Ishikawa (cell line): ENCODE data around the gene PLCB4.

Experiments used
- CREB1 ChIP-seq: IDR thresholded peaks from 2 replicates; pipeline ENCODE4 v1.6.1; 2012; ENCODE audit warnings: low read depth
- EP300 ChIP-seq: IDR thresholded peaks from 2 replicates; pipeline ENCODE4 v1.6.1; 2012; ENCODE audit warnings: borderline replicate concordance
- RAD21 ChIP-seq: IDR thresholded peaks from 2 replicates; pipeline ENCODE4 v1.6.1; 2012; ENCODE audit warnings: low read depth
- TAF1 ChIP-seq: IDR thresholded peaks from 2 replicates; pipeline ENCODE4 v1.6.1; 2012; ENCODE audit warnings: low read depth, mild to moderate bottlenecking
- ZBTB7A ChIP-seq: IDR thresholded peaks from 2 replicates; pipeline ENCODE4 v1.6.1; 2012; ENCODE audit warnings: low read depth
- TF ChIP-seq, protein P1 (sequence below): IDR thresholded peaks from 2 replicates; pipeline ENCODE4 v1.6.1; 2012
- TF ChIP-seq, protein P2 (sequence below): IDR thresholded peaks from 2 replicates; pipeline ENCODE4 v1.6.1; 2012; ENCODE audit warnings: low read depth, mild to moderate bottlenecking
- TF ChIP-seq, protein P3 (sequence below): IDR thresholded peaks from 2 replicates; pipeline ENCODE4 v1.6.1; 2012

DNA sequence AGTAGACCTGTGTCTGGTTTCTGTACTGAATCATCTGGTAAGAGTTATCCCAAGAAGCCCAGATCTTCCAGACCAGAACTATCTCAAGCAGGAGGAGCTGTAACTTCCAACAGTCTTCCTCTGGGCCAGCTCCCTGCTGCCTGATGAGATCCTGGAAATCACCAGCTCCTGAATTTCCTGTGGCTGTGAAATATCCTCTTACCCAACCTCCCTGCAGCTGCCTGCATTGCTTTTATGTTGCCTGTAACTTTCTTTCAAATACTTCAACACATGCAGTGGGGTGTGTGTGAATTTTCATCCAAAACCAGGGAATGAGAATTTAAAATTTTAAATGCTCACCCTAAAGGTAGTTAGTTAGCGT is 285.0 kb downstream of the PLCB4 start:
- TF ChIP-seq ZBTB7A (no peak), TAF1 (no peak), EP300 (no peak), CREB1 (no peak), RAD21 (no peak)
- TF ChIP-seq, protein P1, sequence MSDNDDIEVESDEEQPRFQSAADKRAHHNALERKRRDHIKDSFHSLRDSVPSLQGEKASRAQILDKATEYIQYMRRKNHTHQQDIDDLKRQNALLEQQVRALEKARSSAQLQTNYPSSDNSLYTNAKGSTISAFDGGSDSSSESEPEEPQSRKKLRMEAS, result no peak
- TF ChIP-seq, protein P2, sequence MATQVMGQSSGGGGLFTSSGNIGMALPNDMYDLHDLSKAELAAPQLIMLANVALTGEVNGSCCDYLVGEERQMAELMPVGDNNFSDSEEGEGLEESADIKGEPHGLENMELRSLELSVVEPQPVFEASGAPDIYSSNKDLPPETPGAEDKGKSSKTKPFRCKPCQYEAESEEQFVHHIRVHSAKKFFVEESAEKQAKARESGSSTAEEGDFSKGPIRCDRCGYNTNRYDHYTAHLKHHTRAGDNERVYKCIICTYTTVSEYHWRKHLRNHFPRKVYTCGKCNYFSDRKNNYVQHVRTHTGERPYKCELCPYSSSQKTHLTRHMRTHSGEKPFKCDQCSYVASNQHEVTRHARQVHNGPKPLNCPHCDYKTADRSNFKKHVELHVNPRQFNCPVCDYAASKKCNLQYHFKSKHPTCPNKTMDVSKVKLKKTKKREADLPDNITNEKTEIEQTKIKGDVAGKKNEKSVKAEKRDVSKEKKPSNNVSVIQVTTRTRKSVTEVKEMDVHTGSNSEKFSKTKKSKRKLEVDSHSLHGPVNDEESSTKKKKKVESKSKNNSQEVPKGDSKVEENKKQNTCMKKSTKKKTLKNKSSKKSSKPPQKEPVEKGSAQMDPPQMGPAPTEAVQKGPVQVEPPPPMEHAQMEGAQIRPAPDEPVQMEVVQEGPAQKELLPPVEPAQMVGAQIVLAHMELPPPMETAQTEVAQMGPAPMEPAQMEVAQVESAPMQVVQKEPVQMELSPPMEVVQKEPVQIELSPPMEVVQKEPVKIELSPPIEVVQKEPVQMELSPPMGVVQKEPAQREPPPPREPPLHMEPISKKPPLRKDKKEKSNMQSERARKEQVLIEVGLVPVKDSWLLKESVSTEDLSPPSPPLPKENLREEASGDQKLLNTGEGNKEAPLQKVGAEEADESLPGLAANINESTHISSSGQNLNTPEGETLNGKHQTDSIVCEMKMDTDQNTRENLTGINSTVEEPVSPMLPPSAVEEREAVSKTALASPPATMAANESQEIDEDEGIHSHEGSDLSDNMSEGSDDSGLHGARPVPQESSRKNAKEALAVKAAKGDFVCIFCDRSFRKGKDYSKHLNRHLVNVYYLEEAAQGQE, result no peak
- TF ChIP-seq, protein P3, sequence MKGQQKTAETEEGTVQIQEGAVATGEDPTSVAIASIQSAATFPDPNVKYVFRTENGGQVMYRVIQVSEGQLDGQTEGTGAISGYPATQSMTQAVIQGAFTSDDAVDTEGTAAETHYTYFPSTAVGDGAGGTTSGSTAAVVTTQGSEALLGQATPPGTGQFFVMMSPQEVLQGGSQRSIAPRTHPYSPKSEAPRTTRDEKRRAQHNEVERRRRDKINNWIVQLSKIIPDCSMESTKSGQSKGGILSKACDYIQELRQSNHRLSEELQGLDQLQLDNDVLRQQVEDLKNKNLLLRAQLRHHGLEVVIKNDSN, result no peak
